DOHH2 (cell line): ENCODE data around the gene TM2D3.
"Not testable (repeated sequence)": the region's sequence is repeated elsewhere in the genome, so short reads cannot be mapped to it uniquely, and the experiment has no call there.

Experiments
- H3F3A ChIP-seq: fragments of 200-600 bp; sonication (generic), shearing (Covaris generic); 2 replicates; pipeline ENCODE4 v1.6.0; 2016; ENCODE audit warnings: antibody characterized with exemption, mild to moderate bottlenecking; ENCODE audit not compliant: control insufficient read depth, insufficient read depth
- H3K27ac ChIP-seq: fragments of 200-600 bp; sonication (generic); 2 replicates; pipeline ENCODE4 v1.5.1; 2014; ENCODE audit warnings: low read depth, mild to moderate bottlenecking, low read length, moderate library complexity
- H3K27me3 ChIP-seq: fragments of 200-600 bp; sonication (generic); 2 replicates; pipeline ENCODE4 v1.6.1; 2014; ENCODE audit warnings: mild to moderate bottlenecking, low read length, mixed read lengths; ENCODE audit not compliant: control insufficient read depth
- H3K36me3 ChIP-seq: fragments of 200-600 bp; sonication (generic); 2 replicates; pipeline ENCODE4 v1.6.1; 2014; ENCODE audit warnings: mild to moderate bottlenecking, low read length, moderate library complexity, mixed read lengths; ENCODE audit not compliant: control insufficient read depth
- H3K4me1 ChIP-seq: fragments of 200-600 bp; sonication (generic); 2 replicates; pipeline ENCODE4 v1.6.1; 2014; ENCODE audit warnings: mild to moderate bottlenecking, low read length, mixed read lengths; ENCODE audit not compliant: control insufficient read depth
- H3K4me2 ChIP-seq: fragments of 200-600 bp; sonication (generic); 2 replicates; pipeline ENCODE4 v1.6.0; 2014; ENCODE audit warnings: mild to moderate bottlenecking, low read length, moderate library complexity
- H3K4me3 ChIP-seq: fragments of 200-600 bp; sonication (generic); 2 replicates; pipeline ENCODE4 v1.5.1; 2014; ENCODE audit warnings: mild to moderate bottlenecking, low read length, mixed read lengths
- H3K79me2 ChIP-seq: fragments of 200-600 bp; sonication (generic); 2 replicates; pipeline ENCODE4 v1.6.1; 2014; ENCODE audit warnings: mild to moderate bottlenecking, low read length, mixed read lengths; ENCODE audit not compliant: control insufficient read depth
- H3K9me2 ChIP-seq: fragments of 200-600 bp; sonication (generic); replicated peaks from 2 replicates; pipeline ENCODE4 v1.6.1; 2014; ENCODE audit warnings: mild to moderate bottlenecking, low read length, mixed read lengths; ENCODE audit not compliant: control insufficient read depth
- H3K9me3 ChIP-seq: fragments of 200-600 bp; sonication (generic); 2 replicates; pipeline ENCODE4 v1.6.1; 2014; ENCODE audit warnings: antibody characterized with exemption, low read length, mixed read lengths; ENCODE audit not compliant: control insufficient read depth, insufficient read depth
- H4K20me1 ChIP-seq: fragments of 200-600 bp; sonication (generic); 2 replicates; pipeline ENCODE4 v1.6.0; 2014; ENCODE audit warnings: low read depth, mild to moderate bottlenecking, antibody characterized with exemption, low read length, moderate library complexity; ENCODE audit not compliant: control insufficient read depth, insufficient read depth
- EZH2phosphoT487 ChIP-seq: fragments of 200-600 bp; sonication (generic); IDR thresholded peaks from 2 replicates; pipeline ENCODE4 v1.6.1; 2017; ENCODE audit warnings: borderline replicate concordance, mild to moderate bottlenecking, antibody characterized with exemption, low read length, moderate library complexity, mixed read lengths
- TF ChIP-seq, protein P1 (sequence below): fragments of 200-600 bp; sonication (generic); IDR thresholded peaks from one replicate; pipeline ENCODE4 v1.5.1; 2014; ENCODE audit warnings: antibody characterized with exemption, mild to moderate bottlenecking, low read depth, low read length; ENCODE audit not compliant: poor library complexity, severe bottlenecking

The TM2D3 gene

DNA sequence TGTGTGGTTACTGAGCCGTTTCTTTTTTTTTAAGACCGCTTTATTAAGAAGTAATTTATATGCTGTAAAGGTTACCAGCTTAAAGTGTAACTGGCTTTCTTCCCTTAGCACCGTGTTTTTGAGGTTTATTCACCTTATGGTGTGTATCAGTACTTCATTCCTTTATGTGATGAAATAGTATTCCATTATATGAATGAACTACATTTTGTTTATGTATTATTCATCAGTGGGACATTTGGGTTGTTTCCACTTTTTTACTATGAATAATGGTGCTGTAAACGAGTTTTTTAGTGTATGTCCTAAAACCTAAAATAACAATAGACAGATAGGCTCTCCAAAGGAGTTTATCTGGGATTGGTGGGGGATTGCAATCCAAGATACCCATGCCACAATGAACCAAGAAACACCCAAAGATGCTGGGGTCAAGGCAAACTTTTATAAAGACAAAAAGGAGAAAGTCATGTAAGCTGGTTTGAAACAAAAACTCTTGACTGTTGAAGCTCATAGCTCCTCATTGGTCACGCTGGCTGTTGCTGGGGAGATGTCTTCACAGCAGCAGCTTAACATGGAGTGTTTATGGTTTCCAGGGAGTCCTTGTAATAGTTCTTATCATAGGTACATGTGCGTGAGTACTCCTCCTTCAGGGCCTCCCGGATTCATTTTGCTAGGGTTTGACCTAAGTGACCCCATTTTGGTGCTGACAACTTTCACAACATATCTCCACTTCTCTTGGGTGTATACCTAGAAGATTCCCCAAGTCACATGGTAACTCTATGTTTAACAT lies 16.0 kb downstream of the TM2D3 start:
- TF ChIP-seq EZH2phosphoT487: no peak
- TF ChIP-seq, protein P1, sequence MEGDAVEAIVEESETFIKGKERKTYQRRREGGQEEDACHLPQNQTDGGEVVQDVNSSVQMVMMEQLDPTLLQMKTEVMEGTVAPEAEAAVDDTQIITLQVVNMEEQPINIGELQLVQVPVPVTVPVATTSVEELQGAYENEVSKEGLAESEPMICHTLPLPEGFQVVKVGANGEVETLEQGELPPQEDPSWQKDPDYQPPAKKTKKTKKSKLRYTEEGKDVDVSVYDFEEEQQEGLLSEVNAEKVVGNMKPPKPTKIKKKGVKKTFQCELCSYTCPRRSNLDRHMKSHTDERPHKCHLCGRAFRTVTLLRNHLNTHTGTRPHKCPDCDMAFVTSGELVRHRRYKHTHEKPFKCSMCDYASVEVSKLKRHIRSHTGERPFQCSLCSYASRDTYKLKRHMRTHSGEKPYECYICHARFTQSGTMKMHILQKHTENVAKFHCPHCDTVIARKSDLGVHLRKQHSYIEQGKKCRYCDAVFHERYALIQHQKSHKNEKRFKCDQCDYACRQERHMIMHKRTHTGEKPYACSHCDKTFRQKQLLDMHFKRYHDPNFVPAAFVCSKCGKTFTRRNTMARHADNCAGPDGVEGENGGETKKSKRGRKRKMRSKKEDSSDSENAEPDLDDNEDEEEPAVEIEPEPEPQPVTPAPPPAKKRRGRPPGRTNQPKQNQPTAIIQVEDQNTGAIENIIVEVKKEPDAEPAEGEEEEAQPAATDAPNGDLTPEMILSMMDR: no peak
- Histone ChIP-seq H3K27me3 (no peaks in the 10 kb centered on the region), H3K4me1 (peaks cover 5% of the 10 kb centered on the region), H3K79me2 (peaks cover 9% of the 10 kb centered on the region), H3K27ac (no peak overlapping the region), H3K9me2 (no peaks in the 10 kb centered on the region), H3K4me3 (no peak overlapping the region), H3K36me3 (peaks cover 21% of the 10 kb centered on the region), H3K4me2 (no peak overlapping the region), H3F3A (no peaks in the 10 kb centered on the region), H4K20me1 (peaks cover 14% of the 10 kb centered on the region), H3K9me3 (no peaks in the 10 kb centered on the region)

- Histone ChIP-seq H3K27ac (no peak overlapping the region), H3K4me3 (no peak overlapping the region), H3K79me2 (no peaks in the 10 kb centered on the region), H4K20me1 (no peaks in the 10 kb centered on the region), H3K36me3 (no peaks in the 10 kb centered on the region), H3K9me3 (no peaks in the 10 kb centered on the region), H3K27me3 (no peaks in the 10 kb centered on the region), H3K4me1 (no peaks in the 10 kb centered on the region), H3F3A (no peaks in the 10 kb centered on the region), H3K4me2 (no peak overlapping the region), H3K9me2 (no peaks in the 10 kb centered on the region)
- TF ChIP-seq EZH2phosphoT487: no peak
- TF ChIP-seq, protein P1: no peak
Observed at GRCh38 chr15:101633356-101633755, 18.8 kb downstream of the TM2D3 start.

GRCh38 chr15:101626729-101627128 lies 25.5 kb downstream of the TM2D3 start:
- not testable (repeated sequence) for H3K9me3 ChIP-seq

GRCh38 chr15:101625980-101626379 lies 26.2 kb downstream of the TM2D3 start:
- Histone ChIP-seq H3K27ac (no peak overlapping the region), H3K79me2 (no peaks in the 10 kb centered on the region), H3K9me2 (no peaks in the 10 kb centered on the region), H3K4me3 (no peak overlapping the region), H3K4me2 (no peak overlapping the region), H3K27me3 (no peaks in the 10 kb centered on the region), H3K9me3 (no peaks in the 10 kb centered on the region), H4K20me1 (no peaks in the 10 kb centered on the region), H3K4me1 (no peaks in the 10 kb centered on the region), H3F3A (no peaks in the 10 kb centered on the region), H3K36me3 (no peaks in the 10 kb centered on the region)
- TF ChIP-seq, protein P1: no peak
- TF ChIP-seq EZH2phosphoT487: no peak

More at GRCh38 chr15:101626729-101627128, 25.5 kb downstream of the TM2D3 start:
- H3K27ac ChIP-seq, H3K4me3 ChIP-seq, H3K4me2 ChIP-seq, H3K36me3 ChIP-seq, H3K79me2 ChIP-seq, H3K9me2 ChIP-seq, H3K4me1 ChIP-seq, H4K20me1 ChIP-seq, H3F3A ChIP-seq, H3K27me3 ChIP-seq: not testable (repeated sequence)
